ENCODE results near the gene CRNKL1.

CRNKL1 gene

DNA sequence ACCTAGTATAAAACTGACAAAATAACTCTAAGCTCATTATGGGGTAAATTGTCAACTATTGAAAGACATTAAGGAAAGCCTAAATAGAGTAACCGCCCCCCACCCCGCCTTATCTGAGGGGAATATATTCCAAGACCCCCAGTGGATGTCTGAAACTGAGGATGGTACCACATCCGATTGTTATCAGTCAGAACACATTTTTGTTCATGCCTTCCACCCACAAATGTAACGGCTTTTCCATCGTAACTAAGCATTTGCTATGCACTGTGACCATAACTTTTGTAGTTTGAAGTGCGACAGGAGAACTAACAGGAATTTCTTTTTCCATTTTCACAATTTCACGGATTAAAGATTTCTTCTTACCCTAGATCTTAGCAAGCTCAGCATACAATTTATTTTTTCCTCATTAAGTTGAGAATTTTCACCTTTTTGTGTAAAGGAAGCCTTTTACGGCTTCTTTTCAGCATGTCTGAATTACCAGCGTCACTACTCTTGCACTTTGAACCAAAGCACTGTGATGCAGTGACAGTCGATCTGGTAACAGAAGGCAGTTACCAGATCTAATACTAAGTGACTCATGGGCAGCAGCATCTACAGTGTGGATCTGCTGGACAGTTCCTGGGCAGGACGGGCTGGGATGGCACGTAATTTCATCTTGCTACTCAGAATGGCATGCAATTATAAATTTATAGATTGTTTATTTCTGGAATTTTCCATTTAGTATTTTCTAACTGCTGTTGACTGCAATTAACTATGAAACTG lies 11.9 kb upstream of the CRNKL1 start:
- DNase-seq (ENCODE audit: insufficient read length, low spot score) (no peak), FAIRE-seq (no peak)

DNA sequence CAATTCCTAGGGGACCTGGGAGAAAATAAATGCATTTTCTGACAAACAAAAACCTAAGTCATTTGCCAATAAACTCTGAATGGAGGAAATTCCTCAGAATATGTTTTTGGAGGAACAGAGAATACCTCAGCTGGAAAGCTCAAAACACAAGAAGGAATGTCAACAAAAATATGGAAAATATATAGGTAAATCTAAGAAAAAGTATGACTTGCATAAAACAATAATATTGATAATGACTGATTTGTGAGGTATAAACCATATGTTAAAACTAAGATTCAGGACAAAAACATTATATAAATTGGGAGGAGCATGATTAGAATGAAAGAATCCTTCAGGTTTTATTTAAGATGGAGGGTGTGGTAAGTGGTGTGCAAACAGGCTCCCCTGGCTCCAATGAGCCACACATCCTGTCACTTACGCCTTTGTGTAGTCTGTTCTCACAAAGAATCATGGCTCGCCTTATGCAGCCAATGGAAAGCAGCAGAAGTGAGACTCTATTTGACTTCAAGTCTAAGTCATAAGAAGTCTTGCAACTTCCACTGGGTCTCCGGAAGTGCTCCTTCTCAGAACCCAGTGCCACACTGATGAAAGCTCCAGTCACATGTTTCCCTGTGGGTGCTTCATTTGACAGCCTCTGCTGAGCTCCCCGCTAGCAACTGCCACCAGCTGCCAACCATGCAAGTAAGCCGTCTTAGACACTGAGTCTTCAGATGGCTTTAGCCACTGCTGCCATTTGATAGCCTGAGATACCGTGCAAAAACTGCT lies 8.2 kb upstream of the CRNKL1 start:
- no peak for DNase-seq (ENCODE audit: insufficient read length, low spot score)
- no peak for FAIRE-seq

DNA sequence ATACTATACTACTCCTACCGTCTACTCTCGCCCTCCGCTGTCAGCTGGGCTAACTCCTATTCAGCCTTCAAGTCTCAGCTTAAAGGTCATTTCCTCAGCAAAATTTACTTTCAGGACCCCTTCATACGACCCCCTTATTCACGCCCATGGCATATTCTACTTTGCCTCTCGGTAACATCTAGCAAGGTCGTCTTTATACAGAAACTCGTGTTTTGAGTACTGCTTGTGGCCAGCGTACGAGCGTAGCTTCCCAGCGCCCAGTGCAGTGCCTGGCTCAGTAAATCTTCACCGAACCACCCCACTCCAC lies 546 bp downstream of the CRNKL1 start:
- FAIRE-seq (no peak), DNase-seq (ENCODE audit: insufficient read length, low spot score) (no peak)

DNA sequence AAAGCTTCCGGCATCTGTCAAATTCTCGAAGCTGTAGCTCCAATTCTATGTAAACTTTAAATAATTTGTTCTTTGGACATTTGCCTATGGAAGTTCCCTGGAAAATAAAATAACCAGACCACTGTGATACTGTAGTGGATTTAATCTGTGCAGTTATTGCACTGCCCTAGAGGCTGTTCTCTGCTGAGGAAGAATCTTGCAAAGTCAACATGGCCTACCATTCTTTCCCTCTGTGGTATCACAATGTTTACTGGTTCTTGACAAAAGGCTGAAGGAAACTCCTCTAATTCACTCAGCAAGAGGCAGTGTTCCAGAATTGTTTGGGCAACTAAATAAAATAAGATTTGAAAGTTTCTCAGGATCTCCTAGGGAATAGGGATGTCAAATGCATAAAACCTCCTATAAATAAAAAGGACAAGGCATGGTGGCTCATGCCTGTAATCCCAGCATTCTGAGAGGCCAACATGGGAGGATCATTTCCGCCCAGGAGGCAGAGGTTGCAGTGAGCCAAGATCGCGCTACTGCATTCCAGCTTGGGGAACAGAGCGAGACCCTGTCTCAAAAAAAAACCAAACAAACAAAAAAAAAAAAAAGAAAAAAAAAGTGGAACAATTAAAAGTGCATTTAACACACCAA lies 12.4 kb downstream of the CRNKL1 start:
- no peak for DNase-seq (ENCODE audit: insufficient read length, low spot score)
- FAIRE-seq: no peak

DNA sequence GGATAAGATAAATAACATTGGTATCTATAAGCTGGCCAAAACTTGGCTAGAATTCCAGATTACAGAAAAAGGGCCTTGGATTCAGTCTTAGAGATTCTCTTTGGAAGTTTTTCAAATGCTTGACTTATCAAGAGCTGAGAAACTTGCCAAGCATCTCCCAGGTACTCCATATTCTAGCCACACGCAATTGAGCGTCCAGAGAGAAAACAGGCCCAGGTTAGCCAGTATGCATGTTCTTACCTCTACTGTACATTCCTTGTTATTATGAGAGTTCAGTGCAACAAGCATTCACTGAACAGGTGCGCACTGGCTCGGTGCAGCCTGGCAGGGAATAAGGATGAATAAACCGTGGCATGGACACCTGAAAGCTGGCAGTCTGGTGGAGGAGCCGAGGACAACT lies 13.7 kb downstream of the CRNKL1 start:
- DNase-seq (ENCODE audit: insufficient read length, low spot score) (no peak), FAIRE-seq (no peak)

DNA sequence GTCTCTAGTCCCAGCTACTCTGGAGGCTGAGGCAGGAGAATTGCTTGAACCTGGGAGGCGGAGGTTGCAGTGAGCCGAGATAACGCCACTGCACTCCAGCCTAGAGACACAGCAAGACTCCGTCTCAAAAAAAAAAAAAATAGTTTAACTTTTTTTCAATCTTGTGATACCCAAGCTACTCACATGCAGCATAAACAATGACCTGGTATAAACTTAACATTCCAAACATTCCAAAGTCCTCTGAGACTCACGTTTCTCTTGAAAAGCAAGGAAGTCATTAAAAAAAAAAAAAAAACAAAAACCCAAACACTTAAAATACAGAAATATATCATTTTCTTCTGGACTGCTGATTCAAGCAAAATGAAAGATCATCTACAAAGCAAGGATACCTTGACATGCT lies 14.3 kb downstream of the CRNKL1 start:
- DNase-seq (ENCODE audit: insufficient read length, low spot score): peak; percentile 28

DNA sequence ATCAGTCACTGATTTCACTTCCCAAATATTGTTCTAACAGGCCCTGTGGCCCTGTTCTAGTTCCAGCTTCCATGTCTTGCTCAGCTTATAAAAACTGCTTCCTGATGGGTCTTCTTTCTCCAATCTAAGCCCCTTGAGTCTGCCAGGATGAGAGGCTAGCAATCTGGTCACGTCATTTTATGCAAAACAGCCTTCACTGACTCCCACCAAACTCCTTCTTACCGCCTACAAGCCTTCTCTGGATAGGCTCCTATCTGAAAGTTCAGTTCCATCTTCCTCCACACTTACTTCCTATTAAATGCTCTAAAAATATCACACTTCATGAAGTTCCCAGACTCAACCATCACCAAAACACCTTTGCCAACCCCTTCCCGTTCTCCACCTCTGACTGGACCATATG lies 15.5 kb downstream of the CRNKL1 start:
- FAIRE-seq: no peak
- DNase-seq (ENCODE audit: insufficient read length, low spot score): no peak

More for the DNA sequence above, 14.3 kb downstream of the CRNKL1 start:
- FAIRE-seq: no peak

DNA sequence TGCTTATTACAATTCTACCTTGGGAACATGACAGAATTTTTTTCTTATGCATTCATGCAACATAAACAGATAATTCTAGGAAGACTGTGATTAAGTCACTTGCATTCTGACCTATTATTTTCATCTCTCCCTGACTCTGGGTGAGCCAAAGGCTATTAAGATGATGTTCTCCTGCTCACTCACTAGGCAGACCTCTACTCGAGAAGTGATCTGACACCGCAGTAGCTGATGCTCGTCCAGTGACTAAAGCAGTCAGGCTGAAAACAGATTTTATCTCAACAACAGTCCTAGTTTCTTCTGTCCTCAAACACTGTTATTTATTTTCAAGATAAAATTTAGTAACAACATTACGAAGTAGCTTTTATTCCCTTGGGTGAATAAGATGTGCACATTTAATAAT lies 17.8 kb downstream of the CRNKL1 start:
- FAIRE-seq: no peak
- DNase-seq (ENCODE audit: insufficient read length, low spot score): no peak

DNA sequence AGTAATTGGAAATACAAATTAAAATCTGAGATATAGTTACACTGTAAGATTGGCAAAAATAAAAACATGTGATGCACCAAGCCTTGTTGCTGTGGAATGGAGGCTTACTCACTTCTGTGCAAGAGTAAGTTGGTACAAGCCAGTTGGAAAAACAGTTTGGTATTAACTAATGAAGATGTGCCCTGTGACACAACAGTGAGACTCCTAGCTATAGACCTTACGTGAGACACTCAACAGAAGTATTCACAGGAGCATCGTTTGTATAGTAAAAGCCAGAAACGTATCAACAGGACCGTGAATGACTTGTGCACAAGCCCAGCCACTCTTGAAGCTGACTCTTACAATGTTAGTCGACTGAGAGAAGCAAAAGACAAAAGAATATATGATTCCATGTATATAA lies 20.5 kb downstream of the CRNKL1 start:
- DNase-seq (ENCODE audit: insufficient read length, low spot score) (no peak), FAIRE-seq (no peak)

DNA sequence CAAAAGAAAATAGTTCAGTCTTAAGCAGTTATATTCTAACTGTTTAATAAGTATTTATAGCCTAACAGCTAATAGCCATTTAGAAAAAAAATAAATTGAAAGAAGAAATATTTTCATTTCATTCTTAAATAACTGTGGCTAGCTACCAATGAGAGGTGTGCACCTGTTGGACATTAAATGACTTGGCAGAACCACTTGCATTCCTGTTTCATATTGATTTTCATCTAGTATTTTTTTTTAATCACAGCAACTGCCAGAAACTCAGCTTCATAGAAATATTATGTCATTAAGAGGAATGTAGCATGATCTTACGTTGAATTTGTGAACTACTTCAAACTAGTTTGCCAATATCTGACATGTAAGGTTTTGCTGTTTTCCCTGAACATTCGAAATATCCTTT lies 25.0 kb downstream of the CRNKL1 start:
- FAIRE-seq (no peak), DNase-seq (ENCODE audit: insufficient read length, low spot score) (no peak)

DNA sequence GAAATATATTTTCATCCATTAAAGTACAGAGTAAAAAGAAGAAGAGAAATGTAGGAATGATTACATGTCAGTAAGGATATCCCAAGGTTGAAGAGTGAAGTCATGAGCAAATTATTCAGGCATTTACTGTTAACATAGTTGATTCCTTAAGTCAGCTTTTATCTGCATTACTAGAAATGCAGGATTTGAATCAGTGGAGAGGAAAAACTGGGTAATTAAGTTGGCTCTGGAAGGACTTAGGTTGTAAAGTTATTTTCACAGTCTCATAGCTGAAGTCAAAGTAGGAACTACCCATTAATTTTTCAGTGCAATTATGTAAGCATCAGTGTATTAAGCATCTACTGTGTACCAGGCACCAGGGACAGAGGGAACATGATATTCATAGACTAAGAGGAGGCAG lies 27.3 kb downstream of the CRNKL1 start:
- DNase-seq (ENCODE audit: insufficient read length, low spot score) (no peak), FAIRE-seq (no peak)

DNA sequence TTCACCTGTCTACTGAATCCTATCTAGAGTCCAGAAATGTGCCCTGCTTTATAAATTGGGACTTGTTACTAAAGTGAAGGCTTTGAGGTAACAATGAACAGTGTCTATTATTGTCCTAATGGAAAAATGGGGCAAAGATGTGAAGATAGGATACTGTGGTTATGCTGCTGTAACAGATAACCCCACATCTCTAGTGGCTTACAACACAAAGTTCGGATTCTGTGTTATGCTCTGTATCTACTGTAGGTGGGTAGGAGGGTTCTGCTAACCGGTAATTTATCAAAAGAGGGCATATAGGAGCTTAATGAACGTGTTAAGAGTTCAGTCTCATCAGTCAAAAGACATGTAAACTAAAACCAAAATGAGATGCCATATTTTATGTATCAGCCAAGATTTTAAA lies 28.9 kb downstream of the CRNKL1 start:
- DNase-seq (ENCODE audit: insufficient read length, low spot score) (no peak), FAIRE-seq (no peak)

DNA sequence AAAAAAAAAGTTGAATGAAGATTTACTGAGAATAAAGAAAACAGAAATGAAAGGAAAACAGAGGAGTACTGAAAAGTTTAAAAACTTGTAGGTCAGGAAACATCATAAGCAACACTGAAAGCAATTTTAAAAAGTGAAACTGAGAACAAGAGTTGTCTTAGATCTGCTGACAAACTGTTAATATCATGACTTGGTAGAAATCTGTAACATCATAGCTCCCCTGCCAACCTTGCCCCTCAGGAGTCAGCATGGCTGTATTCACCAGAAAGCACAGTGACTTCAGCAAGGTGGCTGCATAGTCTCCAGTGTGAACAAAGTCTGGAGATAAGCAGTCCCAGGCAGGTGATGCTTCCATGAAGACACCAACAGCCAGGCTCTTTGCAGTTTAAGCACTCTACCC lies 29.8 kb downstream of the CRNKL1 start:
- FAIRE-seq (no peak), DNase-seq (ENCODE audit: insufficient read length, low spot score) (no peak)

DNA sequence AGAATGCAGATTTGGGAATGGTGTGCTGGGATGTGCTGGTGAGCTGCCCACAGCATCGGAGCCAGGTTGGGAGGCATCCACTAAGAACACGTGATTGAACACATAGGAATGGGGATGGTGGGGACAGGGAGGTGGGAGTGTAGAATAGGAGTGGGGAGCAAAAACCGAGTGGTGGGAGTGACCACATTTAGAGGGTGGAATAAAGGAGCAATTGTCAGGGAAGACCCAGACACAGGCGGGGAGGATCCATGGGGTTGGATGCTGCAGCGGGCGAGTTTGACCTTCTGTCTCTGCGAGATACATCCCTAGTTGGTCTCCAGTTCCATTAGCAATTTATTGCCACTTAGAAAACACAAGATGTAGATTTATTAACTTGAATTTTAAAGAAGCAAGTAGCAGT lies 30.4 kb downstream of the CRNKL1 start:
- FAIRE-seq: no peak
- no peak for DNase-seq (ENCODE audit: insufficient read length, low spot score)

DNA sequence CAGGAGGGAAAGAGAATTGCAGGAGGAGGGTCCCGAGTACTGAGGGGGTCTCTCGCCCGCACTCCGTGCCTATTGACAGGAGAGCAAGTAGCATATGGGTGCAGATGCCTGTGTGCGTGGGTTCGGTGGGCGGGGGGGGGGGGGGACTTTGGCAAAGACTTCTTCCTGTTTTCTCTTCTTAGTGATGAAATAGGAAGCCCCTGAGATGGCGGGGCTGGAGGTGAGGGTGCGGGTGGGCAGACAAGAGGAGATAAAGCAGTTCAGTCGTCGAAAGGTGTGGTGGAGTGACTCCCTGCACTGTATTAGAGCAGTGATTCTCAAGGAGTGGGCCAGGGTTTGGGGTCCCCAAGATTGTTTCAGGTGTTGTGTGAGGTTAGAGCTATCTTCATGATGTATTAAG lies 31.4 kb downstream of the CRNKL1 start:
- no peak for DNase-seq (ENCODE audit: insufficient read length, low spot score)
- FAIRE-seq: no peak

DNA sequence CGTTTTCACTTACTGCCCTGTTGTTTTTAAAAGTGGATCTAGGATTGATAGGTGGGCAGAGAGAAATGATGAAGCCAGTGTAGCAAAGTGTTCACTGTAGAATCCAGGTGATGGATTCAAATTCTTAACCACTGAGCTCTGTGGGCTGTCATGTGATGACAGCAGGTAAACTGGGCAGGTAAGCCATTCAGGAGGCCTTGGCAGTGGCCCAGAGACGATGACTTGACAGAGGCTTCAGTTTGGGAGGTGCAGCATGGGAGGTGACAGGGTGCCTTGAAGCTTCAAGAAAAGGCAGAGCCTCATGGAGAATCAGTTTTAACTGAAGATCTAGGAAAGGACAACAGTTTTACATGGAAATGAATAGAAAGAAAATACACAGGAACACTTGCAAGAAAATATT lies 33.1 kb downstream of the CRNKL1 start:
- DNase-seq (ENCODE audit: insufficient read length, low spot score): no peak
- FAIRE-seq: no peak

DNA sequence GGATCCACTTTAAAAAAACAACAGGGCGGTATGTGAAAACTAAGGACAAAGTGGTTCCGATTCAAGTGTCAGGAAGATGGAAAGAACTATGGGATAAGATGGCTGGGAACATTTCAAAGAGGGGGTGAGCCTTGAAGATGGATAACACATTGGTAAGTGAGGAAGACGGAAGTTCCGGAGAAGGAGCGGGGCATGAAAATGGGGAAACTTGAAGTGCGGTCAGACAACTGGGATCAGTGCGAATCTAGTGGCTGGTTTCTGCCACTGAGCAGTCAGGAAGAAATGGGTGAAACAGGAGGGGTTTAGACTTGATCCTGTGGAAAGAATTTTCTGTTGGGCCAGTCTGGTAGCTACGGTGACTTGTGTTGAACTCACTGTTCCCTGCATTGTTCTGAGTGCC lies 33.9 kb downstream of the CRNKL1 start:
- FAIRE-seq: no peak
- no peak for DNase-seq (ENCODE audit: insufficient read length, low spot score)

DNA sequence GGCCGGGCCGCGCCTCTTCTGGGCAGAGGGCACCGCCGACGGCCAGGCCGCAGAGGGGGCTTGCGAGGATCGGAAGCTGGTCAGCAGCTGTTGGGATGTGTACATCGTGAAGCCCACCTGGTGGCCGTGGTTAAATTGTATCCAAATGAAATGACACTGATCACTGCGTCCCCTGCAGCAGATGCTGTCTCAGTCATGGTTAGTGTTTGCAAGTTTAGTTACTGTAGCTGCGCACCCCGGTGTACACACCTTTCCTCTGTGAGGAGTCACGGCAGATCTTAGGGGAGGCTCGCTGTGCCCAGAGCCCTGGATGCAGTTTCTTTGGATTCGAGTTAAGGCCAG lies 34.5 kb downstream of the CRNKL1 start:
- DNase-seq (ENCODE audit: insufficient read length, low spot score) (peak; percentile 25), FAIRE-seq (no peak)

DNA sequence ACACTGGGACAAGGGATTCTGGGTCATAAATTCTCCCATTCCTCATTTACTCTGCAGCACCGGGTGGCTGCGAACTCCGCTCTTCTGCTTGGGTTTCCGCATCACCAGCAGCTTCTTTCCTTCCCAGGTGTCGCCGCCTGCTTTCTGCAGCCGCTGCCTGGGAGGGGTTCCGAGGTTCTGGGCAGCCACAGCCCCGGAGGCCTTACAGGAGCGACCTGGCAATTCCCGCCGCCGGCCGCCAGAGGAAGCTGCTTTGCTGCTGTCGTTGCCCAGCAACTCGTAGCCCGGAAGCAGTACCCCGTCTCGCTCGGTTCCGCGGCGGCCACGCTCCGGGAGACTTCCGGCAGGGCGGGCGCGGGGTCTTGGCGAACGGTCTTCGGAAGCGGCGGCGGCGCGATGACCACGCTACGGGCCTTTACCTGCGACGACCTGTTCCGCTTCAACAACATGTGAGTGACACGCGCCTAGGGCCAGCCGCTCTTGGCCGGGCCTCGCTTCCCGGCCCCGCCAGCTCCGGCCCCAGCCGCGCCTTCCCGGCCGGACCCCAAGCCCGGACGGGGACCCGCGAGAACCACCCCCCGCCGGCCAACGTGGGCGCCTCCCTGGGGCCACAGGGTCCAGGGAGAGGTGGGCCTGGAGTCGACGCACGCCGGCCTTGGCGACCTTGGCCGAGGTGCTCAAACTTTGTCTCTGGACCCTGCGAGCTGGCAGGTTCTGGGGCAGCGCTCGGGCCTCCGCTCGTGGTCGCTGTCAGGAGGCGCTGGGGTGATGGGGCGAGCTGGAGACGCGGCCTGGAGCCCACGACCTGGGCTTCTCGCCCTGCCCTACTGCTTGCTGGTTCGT lies 35.0 kb downstream of the CRNKL1 start, which contains the start of gene NAA20:
Gene NAA20, plus strand, starts transcription at position 362 of the 843 bp plus-strand sequence. Its CDS starts 35 bp downstream, at position 397.
- DNase-seq (ENCODE audit: insufficient read length, low spot score) (peak; percentile 95), FAIRE-seq (peak; percentile 74)

DNA sequence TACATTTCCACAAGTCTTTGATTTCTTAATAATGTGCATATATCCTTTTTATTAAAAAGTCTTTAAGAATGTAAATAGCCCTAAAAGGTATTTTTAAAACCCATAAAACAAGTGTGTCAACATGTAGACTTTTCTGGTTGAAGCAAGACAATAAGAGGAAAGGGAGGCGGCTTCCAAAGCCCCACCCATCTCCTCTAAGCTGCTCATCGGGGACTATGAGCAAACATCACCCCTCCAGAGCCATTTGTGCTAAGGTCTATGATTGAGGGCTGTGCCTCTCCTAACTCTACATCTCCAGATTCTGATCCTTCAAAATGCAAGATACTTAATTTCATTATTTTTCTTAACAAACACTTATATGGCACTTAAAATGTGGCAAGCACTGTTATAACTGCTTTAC lies 37.6 kb downstream of the CRNKL1 start:
- FAIRE-seq (no peak), DNase-seq (ENCODE audit: insufficient read length, low spot score) (no peak)

DNA sequence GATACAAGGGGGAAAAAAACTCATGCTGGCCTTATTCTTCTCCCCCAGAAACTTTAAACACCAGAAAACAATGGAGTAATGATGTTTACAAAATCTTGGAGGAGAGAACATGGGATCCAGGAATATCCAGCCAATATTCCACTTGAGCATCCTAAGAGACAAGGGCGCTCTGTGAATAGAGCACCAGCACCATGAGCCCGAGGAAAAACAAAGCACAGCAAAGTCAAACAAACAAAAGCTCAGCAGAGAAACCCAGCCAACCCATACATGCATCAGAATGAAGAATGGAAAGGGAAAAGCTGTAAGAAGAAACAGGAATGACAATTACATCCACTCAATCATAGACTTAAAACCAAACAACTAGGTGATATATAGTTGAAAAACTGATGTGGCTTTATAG lies 39.7 kb downstream of the CRNKL1 start:
- DNase-seq (ENCODE audit: insufficient read length, low spot score) (no peak), FAIRE-seq (no peak)
